SK-N-MC (cell line): ENCODE results near the gene CCDC182.

ENCODE experiments used
- EZH2 ChIP-seq: fragments of 200-600 bp; sonication (generic); IDR thresholded peaks from one replicate; pipeline ENCODE4 v1.6.1; 2017; ENCODE audit warnings: antibody characterized with exemption
- POLR2AphosphoS5 ChIP-seq: IDR thresholded peaks from 2 replicates; pipeline ENCODE4 v1.6.1; 2012; ENCODE audit warnings: mild to moderate bottlenecking, low read depth, low read length, borderline replicate concordance

- TF ChIP-seq EZH2 (no peak), POLR2AphosphoS5 (no peak)
Observed at GRCh38 chr17:57721967-57722703, 23.0 kb downstream of the CCDC182 start.
